HG03139 (cell line): ENCODE measurements around the gene NDRG2.

Experiments
- ATAC-seq: cut with Tn5 transposase; IDR thresholded peaks from one replicate; pipeline ENCODE4 v1.9.1; 2021; ENCODE audit not compliant: unreplicated experiment

NDRG2 gene

GRCh38 chr14:20978687-20979086 is 46.2 kb downstream of the NDRG2 start:
- ATAC-seq, result no peak

- ATAC-seq, result no peak
These were observed 48.6 kb downstream of the NDRG2 start for GRCh38 chr14:20976291-20976690.

GRCh38 chr14:20973501-20973900 is 51.4 kb downstream of the NDRG2 start:
- no peak for ATAC-seq

- ATAC-seq, result no peak
These were observed 53.2 kb downstream of the NDRG2 start for GRCh38 chr14:20971705-20972021.

- ATAC-seq, result peak; percentile 86
These were observed 53.7 kb downstream of the NDRG2 start for GRCh38 chr14:20970983-20971704.

- ATAC-seq, result peak; percentile 7
These were observed 54.2 kb downstream of the NDRG2 start for GRCh38 chr14:20970647-20970982.

GRCh38 chr14:20969336-20969735 is 55.5 kb downstream of the NDRG2 start:
- ATAC-seq, result no peak
